Stimulated activated CD8-positive, alpha-beta memory T cell treated with anti-CD3 and anti-CD28 coated beads, Interleukin-4, amount 100 ng/mL, for 1 hour (primary cell): ENCODE data around the gene FRMD5.
A peak's percentile ranks its signal among the peaks of the same experiment; 100 is the strongest.
"Not testable (repeated sequence)": the region's sequence is repeated elsewhere in the genome, so short reads cannot be mapped to it uniquely, and the experiment has no call there.

Source experiments
- DNase-seq, 2 donors: peaks; one replicate each; pipeline ENCODE4 v3.0.0-alpha.2; 2020; ENCODE audit warnings: low read depth in 2 of 2, low spot score in 1 of 2

Gene FRMD5

GRCh38 chr15:44195151-44195740, at the start of gene FRMD5:
TSS of gene FRMD5 (minus strand) at chr15:44195271.
- peak; percentile 56 to 70 for DNase-seq

GRCh38 chr15:44243829-44244228, 48.8 kb upstream of the FRMD5 start:
- DNase-seq: no peak

DNA sequence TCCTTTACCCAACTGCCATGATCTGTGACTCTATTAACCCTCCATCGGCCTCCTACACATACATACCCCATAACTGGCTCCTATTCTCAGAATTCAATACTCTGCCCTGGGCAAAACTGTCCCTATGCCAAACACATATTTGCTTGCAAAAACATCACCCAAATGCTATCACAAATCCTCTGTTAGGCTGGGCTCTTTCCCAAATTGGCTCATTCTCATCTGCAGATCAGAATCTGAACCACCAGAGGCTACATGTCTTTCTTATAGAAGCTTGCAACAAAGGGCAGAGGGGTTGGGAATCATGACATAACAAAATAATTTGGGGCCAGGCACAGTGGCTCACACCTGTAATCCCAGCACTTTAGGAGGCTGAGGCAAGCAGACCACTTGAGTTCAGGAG, 48.1 kb upstream of the FRMD5 start:
- DNase-seq: no peak

DNA sequence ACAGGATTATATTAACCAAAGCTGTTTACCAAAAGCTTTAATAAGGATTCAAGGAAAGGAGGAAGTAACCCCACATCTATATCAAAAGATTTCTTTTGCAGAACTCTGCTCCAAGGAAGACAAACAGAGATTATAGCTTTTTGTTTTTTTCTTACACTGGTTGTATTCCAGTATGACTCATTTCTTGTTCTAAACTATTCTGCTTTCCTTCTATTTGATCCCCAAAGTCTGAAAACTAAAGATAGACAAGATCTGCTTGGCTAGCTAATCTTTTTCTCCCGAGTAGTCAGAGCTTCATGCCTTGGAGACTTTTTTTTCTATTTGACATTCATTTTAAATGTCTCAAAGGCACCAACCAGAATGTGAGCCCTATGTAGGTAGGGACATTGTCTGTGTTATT, 36.8 kb upstream of the FRMD5 start:
- DNase-seq: no peak

DNA sequence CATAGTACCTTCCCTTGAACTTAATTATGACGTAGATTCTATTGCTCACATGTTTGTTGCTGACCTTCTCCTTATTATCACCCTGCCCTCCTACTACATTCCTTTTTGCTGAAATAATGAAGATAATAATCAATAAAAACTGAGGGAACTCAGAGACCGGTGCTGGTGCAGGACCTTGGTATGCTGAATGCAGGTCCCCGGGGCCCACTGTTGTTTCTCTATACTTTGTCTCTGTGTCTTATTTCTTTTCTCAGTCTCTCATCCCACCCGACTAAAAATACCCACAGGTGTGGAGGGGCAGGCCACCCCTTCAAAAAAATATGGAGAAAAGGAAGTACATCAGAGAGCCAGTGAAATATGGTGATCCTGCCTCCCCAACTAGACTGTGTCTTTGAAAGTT, 34.2 kb upstream of the FRMD5 start:
- not testable (repeated sequence) for DNase-seq

DNA sequence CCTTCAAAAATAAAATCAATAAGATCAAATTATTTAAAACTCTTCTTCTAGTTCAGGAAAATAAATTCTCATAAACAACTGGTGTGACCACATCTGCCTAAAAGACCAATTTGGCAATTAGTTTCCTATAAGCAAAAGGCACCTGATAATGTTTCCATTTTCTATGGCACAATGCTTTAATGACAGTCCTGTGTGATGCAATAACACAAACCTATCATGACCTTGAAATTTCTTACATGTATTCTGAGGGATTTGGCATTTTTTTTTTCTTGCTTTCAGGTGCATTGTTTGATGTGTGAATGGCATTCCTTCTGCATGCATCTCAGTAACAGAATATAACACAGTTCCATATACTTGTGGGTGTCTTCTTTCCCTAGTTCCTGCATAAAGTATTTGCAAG, 32.5 kb upstream of the FRMD5 start:
- DNase-seq: no peak

DNA sequence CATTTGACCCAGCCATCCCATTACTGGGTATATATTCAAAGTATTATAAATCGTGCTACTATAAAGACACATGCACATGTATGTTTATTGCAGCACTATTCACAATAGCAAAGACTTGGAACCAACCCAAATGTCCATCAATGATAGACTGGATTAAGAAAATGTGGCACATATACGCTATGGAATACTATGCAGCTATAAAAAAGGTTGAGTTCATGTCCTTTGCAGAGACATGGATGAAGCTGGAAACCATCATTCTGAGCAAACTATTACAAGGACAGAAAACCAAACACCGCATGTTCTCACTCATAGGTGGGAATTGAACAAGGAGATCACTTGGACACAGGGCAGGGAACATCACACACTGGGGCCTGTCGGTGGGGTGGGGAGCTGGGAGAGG, 31.9 kb upstream of the FRMD5 start:
- not testable (repeated sequence) for DNase-seq

DNA sequence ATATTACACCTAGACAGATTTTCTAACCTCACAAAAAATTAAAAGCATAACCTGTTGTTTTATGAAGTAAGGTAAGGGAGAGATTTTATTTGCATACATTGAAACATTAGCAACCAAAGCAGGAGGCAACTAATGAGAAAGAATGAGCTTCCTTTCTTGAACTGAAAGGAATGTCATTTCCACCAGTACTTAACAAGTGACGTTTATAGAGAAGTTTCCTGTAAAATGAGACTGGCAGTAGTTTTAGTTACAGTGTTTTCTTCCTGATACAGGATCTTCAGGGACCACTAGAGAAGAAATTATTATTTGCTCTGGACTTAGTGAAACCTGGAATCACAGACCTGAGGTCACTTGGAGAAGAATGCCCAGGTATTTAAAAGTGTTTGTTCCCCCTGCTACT, 27.4 kb upstream of the FRMD5 start:
- DNase-seq: no peak

DNA sequence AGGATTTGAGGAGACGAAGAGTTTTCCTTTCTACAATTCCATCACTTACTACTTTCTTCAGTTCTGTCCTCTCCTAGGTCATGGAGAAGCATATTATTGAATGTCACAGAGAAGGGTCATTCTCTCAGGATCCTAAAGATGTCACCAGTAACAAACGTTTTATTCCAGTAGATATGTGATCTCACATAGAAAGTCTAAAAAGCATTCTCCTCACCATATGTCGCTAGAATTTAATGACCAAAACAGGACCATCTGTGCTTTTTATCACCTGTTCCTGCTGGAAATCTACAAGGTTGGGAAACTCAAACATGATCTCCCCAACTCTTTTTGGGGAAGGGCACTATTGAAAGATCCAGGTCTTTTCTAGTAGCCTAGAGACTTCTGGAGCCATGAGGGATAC, 24.0 kb upstream of the FRMD5 start:
- no peak for DNase-seq

DNA sequence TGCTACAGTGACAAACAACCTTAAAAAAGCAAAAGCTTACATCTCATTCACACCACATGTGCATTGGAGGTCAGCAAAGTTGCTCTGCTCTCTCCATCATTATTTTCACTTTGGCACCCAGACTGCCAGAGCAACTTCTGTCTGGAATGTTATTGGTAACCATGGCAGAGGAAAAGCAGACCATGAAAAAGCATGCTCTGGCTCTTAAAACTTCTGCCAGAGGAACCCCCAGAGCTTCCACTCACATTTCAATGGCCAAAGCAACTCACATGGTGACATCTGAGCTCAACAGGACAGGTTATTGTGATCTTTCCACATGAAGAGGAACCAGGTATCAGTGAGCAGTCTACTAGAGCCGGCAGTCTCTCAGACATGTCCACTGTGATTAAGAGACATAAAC, 21.9 kb upstream of the FRMD5 start:
- no peak for DNase-seq

DNA sequence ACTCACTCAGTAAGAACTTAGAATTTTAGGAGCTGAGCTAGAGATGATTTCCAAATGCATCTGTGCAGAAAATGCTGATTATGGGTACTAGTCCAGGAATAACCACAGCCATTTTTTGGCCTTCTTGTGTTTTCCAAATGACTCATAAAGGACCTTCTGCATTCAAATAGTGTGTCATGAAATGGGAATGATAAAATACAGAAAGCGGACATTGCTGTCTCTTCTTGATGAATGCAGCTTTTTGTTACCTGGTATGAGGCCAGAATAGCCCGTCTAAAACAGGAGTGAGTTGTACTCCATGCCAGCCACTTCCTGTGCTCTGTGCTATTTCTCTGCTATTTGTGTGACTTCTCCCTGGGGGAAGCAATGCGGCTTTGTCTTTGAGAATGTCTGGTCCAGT, 20.5 kb upstream of the FRMD5 start:
- DNase-seq: no peak

- no peak for DNase-seq
Observed at GRCh38 chr15:44208956-44209355, 13.9 kb upstream of the FRMD5 start.

GRCh38 chr15:44207643-44208042, 12.6 kb upstream of the FRMD5 start:
- no peak for DNase-seq

GRCh38 chr15:44199393-44199792, 4.3 kb upstream of the FRMD5 start:
- DNase-seq: no peak

DNA sequence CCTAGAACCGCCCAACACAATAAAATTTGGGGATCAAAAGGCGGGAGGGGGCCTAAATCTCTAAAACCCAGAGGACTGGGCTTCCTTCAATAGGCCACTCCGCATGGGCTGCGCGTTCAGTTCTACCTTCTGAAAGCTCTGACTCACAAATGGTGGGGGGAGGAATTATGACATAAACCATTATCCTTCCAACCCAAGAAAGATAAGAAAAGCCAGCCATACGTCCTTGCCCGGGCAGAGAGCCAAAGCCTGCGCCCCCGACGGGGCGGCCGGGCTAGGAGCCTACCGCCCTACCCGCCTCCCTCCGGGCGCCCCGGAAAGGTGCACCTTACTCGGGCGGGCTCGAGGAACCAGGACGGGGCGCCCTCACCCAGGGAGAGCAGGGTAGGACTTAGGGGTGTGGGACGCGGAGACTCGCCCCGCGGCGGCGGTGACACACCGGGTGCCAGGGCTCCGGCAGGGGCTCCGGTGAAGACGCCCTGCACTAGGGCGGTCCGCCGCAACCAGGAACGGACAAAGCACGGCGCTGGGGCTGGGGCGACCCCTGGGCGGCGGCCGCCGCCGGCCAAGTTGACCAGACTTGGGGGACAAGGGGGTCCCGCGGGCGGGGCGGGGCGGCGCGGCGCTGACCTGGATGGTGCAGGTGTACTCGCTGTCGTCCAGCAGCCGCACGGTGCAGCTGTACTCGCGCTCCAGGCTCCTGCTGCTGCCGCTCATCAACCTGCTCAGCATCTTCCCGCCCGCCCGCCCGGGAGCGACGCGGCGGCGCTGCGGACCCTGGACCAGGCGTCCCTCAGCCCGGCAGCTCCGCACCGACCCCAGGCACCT, 534 bp downstream of the FRMD5 start:
- DNase-seq: no peak

GRCh38 chr15:44193651-44194322, 1.3 kb downstream of the FRMD5 start:
- DNase-seq: no peak

- no peak for DNase-seq
Observed at GRCh38 chr15:44188795-44189194, 6.3 kb downstream of the FRMD5 start.

DNA sequence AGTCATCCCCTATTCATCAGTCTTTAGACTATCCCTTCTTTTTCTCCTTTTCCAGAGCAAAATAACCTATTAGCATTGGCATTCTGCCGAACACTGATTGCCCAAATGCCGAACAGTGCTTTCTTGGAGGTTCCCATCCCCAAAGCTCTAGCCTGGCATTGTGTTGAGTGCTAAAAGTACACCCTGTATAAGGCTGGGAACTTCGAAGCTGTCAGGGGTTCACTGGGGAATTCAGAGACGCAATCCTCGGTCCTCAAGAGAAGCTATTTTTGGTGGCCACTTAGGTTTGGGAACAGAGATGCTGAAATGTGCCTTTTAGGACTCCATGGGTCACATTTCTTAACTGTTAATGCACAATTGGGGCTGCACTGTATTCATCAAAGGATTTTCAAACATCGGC, 8.4 kb downstream of the FRMD5 start:
- DNase-seq: no peak

GRCh38 chr15:44183363-44183762, 11.7 kb downstream of the FRMD5 start:
- DNase-seq: no peak

GRCh38 chr15:44181410-44181809, 13.7 kb downstream of the FRMD5 start:
- DNase-seq: no peak

DNA sequence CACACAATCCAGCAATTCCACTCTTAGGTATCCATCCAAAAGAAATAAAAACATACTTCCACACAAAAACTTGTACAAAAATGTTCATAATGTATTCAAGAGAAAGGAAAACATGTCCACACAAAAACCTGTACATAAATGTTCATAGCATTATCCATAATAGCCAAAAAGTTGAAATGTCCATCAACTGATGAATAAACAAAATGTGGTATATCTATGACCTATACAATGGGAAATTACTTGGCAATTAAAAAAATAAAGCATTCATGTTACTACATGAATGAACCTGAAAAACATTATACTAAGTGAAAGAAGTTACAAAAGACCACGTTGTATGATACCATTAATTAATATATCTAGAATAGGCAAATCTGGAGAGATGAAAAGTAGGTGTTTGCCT, 17.9 kb downstream of the FRMD5 start:
- no peak for DNase-seq

GRCh38 chr15:44173813-44174212, 21.3 kb downstream of the FRMD5 start:
- no peak for DNase-seq
